ELR (cell line): ENCODE data around the gene MRAS.
A peak's percentile ranks its signal among the peaks of the same experiment; 100 is the strongest.
"Not testable (repeated sequence)": the region's sequence is repeated elsewhere in the genome, so short reads cannot be mapped to it uniquely, and the experiment has no call there.

Experiments used
- DNase-seq: peaks from one replicate; pipeline ENCODE4 v3.0.0-alpha.2; 2015; ENCODE audit warnings: low read depth

Gene MRAS

GRCh38 chr3:138367326-138367850 lies 19.0 kb downstream of the MRAS start:
- no peak for DNase-seq

DNA sequence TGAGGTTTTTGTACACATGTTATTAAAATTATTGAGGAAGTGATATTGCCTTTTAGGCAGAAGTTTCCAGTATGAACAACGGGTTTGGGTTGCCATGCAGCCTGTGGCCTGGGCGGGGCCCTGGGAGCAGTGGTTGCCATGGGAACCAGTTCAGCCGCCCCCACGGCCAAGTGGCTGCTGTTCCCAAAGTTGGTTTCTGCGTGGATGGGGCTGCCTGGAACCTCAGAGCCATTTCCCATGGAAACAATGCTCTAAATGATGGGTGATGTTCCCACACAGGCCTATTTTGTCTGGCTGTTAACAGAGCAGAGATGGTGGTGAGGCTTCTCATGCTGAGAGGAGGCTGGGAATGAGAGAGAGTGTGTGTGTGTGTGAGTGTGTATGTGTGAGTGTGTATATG lies 19.5 kb downstream of the MRAS start:
- DNase-seq = peak; percentile 9

GRCh38 chr3:138369151-138369900 lies 20.9 kb downstream of the MRAS start:
- no peak for DNase-seq

DNA sequence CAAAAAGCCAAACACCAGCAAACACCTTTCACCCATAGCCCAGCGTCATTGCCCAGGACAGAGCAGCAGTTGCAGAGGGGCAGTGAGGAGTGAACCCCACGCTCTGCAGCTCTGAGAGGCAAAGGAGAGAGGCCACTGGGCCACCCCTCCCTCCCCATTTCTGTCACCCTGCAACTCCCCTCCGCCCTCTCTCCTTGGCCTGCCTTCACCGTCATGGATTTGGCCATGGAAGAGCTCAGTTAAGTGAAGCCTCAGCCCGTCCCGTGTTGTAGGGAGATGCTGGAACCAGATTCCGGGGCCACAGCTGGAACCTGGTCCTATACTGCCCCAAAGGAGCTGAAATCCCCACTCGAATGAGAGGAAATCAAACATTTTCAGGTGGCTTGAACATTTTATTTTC lies 21.9 kb downstream of the MRAS start:
- DNase-seq = no peak

DNA sequence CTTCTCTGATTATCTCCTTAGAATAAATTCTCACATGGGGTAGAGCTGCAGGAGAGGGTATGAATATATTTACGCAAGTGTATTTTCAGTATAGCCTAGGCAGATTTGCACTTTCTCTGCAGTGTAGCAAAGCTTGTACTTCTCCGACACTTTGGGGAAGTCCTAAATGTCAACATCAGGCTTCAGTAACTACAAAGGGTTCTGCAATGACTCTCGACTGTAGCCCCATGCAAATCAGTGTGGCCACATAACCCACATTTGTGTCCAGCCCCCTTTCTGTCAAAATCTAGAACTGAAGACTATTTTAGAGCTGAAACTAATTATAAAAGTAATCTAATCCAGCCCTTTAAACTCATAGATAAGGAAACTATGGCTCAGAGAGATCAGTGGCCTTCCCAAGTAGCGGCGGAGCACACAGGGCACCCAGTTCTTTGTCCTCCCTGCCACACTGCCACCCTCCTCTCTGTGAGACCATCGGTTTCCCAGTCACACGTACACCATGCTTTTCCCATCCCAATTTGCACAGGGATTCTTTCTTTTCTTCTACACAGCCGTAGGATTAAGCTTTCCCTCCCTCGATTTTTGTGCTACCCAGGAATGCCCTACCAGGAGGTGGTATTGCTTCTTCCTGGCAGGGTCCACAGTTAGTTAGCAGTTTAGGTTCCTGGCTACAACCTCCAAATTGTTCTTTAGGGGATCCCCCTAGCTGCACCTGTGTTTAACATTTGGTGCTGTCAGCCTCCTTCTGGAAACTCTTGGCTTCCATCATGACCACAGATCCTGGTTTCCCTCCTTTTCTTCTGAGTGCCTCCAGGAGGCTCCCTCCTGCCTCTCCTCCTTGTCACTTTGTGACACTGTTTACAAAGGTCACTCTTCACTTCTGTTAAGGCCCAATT lies 22.9 kb downstream of the MRAS start:
- DNase-seq = no peak

- no peak for DNase-seq
Observed at GRCh38 chr3:138373087-138373735, 24.8 kb downstream of the MRAS start.

GRCh38 chr3:138373736-138374094 lies 25.3 kb downstream of the MRAS start:
- no peak for DNase-seq

DNA sequence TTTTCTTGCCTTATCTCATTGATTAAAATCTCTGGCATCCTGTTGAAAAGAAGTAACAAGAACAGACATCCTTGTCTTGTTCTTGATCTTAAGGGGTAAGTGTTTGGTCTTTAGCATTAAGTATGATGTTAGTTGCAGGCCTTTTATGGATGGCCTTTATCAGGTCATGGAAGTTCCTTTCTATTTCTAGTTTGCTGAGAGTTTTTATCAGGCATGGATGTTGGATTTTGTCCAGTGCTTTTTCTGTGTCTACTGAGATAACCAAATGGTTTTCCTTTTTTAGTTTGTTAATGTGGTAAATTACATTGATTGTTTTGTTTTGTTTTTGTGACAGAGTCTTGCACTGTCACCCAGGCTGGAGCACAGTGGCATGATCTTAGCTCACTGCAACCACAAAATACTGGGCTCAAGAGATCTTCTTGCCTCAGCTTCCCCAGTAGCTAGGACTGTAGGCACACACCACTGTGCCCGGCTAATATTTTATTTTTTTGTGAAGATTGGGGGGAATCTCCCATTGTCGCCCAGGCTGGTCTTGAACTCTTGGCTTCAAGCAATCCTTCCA lies 26.3 kb downstream of the MRAS start:
- DNase-seq = no peak

DNA sequence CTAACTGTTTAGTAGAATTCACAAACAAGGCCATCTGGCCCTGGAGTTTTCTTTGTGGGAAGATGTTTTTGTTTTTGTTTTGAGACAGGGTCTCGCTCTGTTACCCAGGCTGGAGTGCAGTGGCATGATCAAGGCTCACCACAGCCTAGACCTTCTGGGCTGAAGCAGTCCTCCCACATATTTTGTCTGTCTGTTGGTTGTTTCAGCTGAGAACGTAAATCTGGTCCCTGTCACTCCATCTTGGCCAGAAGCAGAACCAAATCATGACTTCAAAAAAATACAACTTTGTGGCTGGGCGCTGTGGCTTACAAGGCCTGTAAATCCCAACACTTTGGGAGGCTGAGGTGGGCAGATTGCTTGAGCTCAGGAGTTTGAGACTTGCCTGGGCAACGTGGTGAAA lies 27.1 kb downstream of the MRAS start:
- no peak for DNase-seq

- no peak for DNase-seq
Observed at GRCh38 chr3:138376663-138377062, 28.3 kb downstream of the MRAS start.

DNA sequence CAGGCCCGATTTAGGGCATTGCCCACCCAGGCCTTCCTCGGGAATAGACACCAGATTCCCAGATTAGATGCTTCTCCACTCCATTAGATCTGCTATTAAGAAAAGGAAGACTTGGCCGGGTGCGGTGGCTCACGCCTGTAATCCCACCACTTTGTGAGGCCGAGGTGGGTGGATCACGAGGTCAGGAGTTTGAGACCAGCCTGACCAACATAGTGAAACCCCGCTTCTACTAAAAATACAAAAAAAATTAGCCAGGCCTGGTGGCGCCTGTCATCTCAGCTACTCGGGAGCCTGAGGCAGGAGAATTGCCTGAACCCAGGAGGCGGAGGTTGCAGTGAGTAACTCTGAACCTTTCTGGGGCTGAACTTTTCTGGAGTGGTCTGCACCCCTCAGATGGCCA lies 28.8 kb downstream of the MRAS start:
- DNase-seq = not testable (repeated sequence)

DNA sequence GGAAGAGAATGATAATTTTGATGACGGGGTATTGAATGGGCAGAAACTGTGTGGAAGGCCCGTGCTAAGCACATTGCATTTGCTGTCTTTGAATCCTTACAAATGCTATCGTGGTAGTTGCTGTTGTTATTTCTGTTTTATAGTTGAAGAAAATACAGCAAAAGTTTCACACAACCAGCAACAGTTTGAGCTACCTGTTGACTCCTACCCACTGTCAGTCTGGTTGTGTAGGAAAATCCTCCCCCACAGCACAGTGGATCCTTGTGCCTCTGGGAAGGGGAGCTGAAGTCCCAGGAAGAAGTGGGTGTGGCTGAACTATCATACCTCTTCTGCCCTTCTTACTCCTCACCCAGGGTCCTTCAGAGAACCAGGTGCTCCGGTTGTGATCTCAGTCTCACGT lies 29.4 kb downstream of the MRAS start:
- no peak for DNase-seq

DNA sequence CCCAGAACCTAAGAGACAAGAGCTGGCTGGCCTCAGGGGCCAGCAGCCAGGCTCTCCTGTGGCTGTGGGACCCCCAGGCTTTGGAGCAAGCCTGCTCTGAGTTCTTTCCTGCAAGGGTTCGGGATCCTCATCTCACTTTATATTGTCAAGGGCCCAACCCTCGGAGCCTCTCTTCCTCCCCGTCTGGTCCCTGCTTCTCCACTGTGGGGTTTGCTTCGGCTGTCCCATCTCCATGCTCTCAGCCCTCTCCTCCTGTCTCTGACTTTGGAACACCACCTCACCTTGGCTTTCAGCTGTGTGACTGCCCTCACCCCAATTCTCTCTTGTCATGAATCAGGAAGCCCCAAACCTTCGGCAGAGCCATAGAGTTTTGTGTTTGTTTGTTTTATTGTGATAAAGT lies 30.0 kb downstream of the MRAS start:
- DNase-seq = no peak

DNA sequence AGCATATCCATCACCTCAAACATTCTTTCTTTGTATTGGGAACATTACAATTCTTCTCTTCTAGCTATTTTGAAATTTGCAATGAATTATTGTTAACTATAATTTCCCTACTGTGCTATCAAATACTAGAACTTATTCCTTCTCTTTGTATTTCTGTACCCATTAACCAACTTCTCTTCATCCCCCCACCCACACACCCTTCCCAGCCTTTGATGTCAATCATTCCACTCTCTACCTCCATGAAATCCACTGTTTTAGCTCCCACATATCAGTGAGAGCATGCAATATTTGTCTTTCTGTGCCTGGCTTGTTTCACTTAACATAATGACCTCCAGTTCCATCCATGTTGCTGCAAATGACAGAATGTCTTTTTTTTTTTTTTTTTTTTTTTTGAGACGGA lies 30.6 kb downstream of the MRAS start:
- DNase-seq = no peak

DNA sequence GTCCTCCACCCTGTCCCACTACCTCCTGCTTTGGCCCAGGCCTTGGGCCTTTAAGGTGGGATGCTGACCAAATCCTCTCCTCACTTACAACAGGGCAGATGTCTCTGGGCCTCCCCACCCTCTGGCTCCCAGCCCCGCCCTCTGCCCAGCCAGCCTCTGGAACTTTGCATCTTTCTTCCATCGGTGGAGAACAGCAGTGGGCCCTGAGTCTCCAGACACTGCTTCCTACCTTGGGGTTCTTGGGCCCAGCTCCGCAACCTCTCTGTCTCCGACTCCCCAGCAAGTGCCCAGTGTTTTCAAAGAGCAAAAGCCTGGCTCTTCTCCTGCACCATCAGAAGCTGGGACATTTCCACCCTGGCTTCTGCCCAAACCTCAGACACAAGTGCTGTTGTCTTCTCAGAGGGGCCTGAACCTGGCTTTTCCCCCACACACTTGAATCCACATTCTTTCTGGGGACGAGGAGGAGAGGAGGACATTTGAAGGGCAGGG lies 33.1 kb downstream of the MRAS start:
- DNase-seq = no peak

- DNase-seq = peak; percentile 13
Observed at GRCh38 chr3:138381950-138382715, 33.8 kb downstream of the MRAS start.

- no peak for DNase-seq
Observed at GRCh38 chr3:138383715-138384465, 35.5 kb downstream of the MRAS start.

- no peak for DNase-seq
Observed at GRCh38 chr3:138384531-138384930, 36.2 kb downstream of the MRAS start.

GRCh38 chr3:138384976-138385375 lies 36.6 kb downstream of the MRAS start:
- DNase-seq = no peak

GRCh38 chr3:138389144-138389601 lies 40.8 kb downstream of the MRAS start:
- no peak for DNase-seq
